ENCODE results near the gene TMEM30B. TPM values are rescaled to one million over a fixed set of nuclear protein-coding genes. Genes with fewer than 3 reads are reported as not detected.

The TMEM30B gene
- total and polyA plus RNA-seq, 12 donors: 1.3 to 6.0 (median 3.4) TPM

DNA sequence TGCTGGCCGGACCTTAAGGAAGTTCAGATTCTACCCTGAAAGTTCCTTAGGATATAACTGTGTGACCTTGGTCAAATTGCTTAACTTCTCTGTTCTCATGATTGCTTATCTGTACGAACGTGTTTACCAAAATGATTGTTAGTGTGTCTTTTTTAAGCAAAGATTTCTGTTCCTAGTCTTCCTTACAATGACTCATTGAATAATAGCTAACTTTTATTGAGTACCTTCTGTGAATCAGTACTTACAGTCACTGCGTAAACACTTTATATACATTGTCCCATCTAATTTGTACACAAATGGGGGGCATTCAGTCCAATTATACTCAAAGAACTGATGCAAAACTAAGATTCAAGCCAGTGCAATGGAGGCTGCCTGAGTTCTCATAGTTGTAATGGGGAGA lies 4.2 kb upstream of the TMEM30B start:
- peak overlapping the region in 1 of 5 donors; percentile 27 for H3K27ac ChIP-seq
- TF ChIP-seq, protein P1, sequence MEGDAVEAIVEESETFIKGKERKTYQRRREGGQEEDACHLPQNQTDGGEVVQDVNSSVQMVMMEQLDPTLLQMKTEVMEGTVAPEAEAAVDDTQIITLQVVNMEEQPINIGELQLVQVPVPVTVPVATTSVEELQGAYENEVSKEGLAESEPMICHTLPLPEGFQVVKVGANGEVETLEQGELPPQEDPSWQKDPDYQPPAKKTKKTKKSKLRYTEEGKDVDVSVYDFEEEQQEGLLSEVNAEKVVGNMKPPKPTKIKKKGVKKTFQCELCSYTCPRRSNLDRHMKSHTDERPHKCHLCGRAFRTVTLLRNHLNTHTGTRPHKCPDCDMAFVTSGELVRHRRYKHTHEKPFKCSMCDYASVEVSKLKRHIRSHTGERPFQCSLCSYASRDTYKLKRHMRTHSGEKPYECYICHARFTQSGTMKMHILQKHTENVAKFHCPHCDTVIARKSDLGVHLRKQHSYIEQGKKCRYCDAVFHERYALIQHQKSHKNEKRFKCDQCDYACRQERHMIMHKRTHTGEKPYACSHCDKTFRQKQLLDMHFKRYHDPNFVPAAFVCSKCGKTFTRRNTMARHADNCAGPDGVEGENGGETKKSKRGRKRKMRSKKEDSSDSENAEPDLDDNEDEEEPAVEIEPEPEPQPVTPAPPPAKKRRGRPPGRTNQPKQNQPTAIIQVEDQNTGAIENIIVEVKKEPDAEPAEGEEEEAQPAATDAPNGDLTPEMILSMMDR (IDR thresholded peaks at IDR 0.05): no peak
- no peak for TF ChIP-seq POLR2A (IDR thresholded peaks at IDR 0.05)
- peaks cover 7% of the 10 kb centered on the region for H3K27me3 ChIP-seq
- 51 to 55% (median 54%) methylated on average over 4 of the region's 4 CpGs for WGBS, 4 donors
- peaks cover 8 to 26% of the 10 kb centered on the region in 2 donors for H3K4me1 ChIP-seq (replicated peaks in 1 of 2)
- H3K36me3 ChIP-seq (replicated peaks in 1 of 2): no peaks in the 10 kb centered on the region
- intact Hi-C loops (cut with DNase I): no loop called here
- no peak for DNase-seq
- H3K9me3 ChIP-seq (replicated peaks in 1 of 3): no peaks in the 10 kb centered on the region
- H3K4me3 ChIP-seq: no peak overlapping the region

DNA sequence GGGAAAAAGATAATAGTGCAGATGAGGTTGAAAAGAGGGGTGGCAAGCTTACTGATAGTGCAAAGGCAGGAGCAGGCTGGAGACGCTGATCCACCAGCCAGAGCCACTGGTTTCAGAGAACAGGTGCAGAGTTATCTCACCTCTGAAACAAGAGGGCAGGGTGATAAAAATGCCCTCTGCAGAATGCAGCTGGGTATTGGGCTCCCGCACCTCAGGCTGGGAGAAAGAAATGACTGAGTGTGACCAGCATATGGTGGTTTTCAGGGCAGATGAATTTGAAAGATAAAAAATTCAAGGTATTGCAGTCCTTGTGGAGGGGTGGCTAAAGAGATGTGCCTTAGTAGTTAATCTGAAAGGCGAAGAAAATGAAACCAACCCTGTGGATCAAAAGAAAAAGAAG lies 2.9 kb upstream of the TMEM30B start:
- Histone ChIP-seq H3K36me3 (replicated peaks in 1 of 2) (no peaks in the 10 kb centered on the region), H3K4me3 (no peak overlapping the region), H3K27me3 (peaks cover 7% of the 10 kb centered on the region), H3K4me1 (replicated peaks in 1 of 2) (peaks cover 13 to 30% of the 10 kb centered on the region in 2 donors), H3K9me3 (replicated peaks in 1 of 3) (no peaks in the 10 kb centered on the region), H3K27ac (no peak overlapping the region)
- intact Hi-C loops (cut with DNase I): no loop called here
- TF ChIP-seq, protein P1 (IDR thresholded peaks at IDR 0.05): no peak
- no peak for TF ChIP-seq POLR2A (IDR thresholded peaks at IDR 0.05)
- WGBS, 4 donors: 68 to 80% (median 73%) methylated on average over 3 of the region's 3 CpGs
- no peak for DNase-seq

DNA sequence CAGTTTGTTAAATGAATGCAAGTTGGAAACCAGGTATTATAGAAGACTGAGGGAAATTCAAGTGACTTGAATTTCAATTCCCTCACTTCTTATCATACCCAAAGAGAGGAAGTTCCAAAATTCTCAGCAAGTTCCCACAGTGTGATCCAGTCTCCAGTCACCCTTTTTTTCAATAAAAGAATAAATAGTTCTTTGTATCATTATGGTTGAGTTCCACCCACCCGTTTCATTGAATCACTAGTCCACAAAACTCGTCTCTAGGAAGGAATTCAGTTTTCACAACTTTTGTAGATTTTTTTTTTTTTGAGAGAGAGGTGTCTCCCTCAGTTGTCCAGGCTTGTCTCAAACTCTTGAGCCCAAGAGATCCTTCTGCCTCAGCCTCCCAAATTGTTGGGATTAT lies 1.6 kb upstream of the TMEM30B start:
- Histone ChIP-seq H3K36me3 (replicated peaks in 1 of 2) (no peaks in the 10 kb centered on the region), H3K27ac (no peak overlapping the region), H3K4me1 (replicated peaks in 1 of 2) (peaks cover 13 to 30% of the 10 kb centered on the region in 2 donors), H3K27me3 (peaks cover 7% of the 10 kb centered on the region), H3K9me3 (replicated peaks in 1 of 3) (no peaks in the 10 kb centered on the region), H3K4me3 (no peak overlapping the region)
- TF ChIP-seq, protein P1 (IDR thresholded peaks at IDR 0.05): no peak
- no peak for TF ChIP-seq POLR2A (IDR thresholded peaks at IDR 0.05)
- DNase-seq: no peak
- intact Hi-C loops (cut with DNase I): no loop called here
- WGBS, 4 donors: 78 to 94% (median 88%) methylated on average over 2 of the region's 2 CpGs

DNA sequence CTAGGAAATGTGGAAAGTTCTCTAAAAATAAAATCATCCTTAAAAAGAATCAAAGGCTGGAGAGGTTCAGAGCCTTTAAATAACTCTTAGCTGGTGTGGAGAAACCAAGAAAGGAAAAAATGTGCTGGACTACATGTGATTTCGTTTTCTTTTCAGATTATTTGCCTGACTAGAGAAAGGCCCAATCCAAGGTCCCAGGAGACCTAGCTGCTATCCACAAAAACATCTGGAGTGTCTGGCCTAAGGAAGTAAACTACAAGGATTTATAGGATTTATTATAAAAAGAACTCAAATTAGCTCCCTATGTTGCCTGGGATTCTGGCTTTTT lies 774 bp upstream of the TMEM30B start:
- Histone ChIP-seq H3K27ac (no peak overlapping the region), H3K4me3 (no peak overlapping the region), H3K4me1 (replicated peaks in 1 of 2) (peaks cover 13 to 30% of the 10 kb centered on the region in 2 donors), H3K9me3 (replicated peaks in 1 of 3) (no peaks in the 10 kb centered on the region), H3K36me3 (replicated peaks in 1 of 2) (no peaks in the 10 kb centered on the region), H3K27me3 (peaks cover 7% of the 10 kb centered on the region)
- WGBS, 4 donors: 64 to 90% (median 71%) methylated on average over 1 of the region's 1 CpG
- TF ChIP-seq, protein P1 (IDR thresholded peaks at IDR 0.05): no peak
- TF ChIP-seq POLR2A (IDR thresholded peaks at IDR 0.05): no peak
- DNase-seq: no peak
- intact Hi-C loops (cut with DNase I): no loop called here

All from adrenal gland (tissue), 12 donors.